D341Med (cell line): ENCODE results near the gene PHTF2.
A peak's percentile ranks its signal among the peaks of the same experiment; 100 is the strongest.

ENCODE experiments used
- DNase-seq: peaks from one replicate; pipeline ENCODE4 v3.0.0; 2012; ENCODE audit warnings: low spot score

PHTF2 gene

GRCh38 chr7:77794000-77794399, 4.6 kb upstream of the PHTF2 start:
- DNase-seq, result no peak

GRCh38 chr7:77796109-77796508, 2.5 kb upstream of the PHTF2 start:
- no peak for DNase-seq

- DNase-seq, result peak; percentile 17
These were observed 1.6 kb upstream of the PHTF2 start for GRCh38 chr7:77796960-77797359.

- DNase-seq, result peak; percentile 72
These were observed 709 bp upstream of the PHTF2 start for GRCh38 chr7:77797734-77798393.

- peak; percentile 69 for DNase-seq
These were observed 748 bp downstream of the PHTF2 start for GRCh38 chr7:77799078-77799964.

GRCh38 chr7:77800158-77800557, 1.6 kb downstream of the PHTF2 start:
- no peak for DNase-seq

- no peak for DNase-seq
These were observed 2.2 kb downstream of the PHTF2 start for GRCh38 chr7:77800730-77801129.

GRCh38 chr7:77802557-77803405, 4.2 kb downstream of the PHTF2 start:
- no peak for DNase-seq

GRCh38 chr7:77806425-77806824, 7.9 kb downstream of the PHTF2 start:
- no peak for DNase-seq

- no peak for DNase-seq
These were observed 9.9 kb downstream of the PHTF2 start for GRCh38 chr7:77808517-77808916.

- DNase-seq, result no peak
These were observed 13.1 kb downstream of the PHTF2 start for GRCh38 chr7:77811516-77812289.

GRCh38 chr7:77812290-77812685, 13.7 kb downstream of the PHTF2 start:
- DNase-seq, result no peak

GRCh38 chr7:77813180-77813579, 14.6 kb downstream of the PHTF2 start:
- DNase-seq, result no peak

- no peak for DNase-seq
These were observed 20.4 kb downstream of the PHTF2 start for GRCh38 chr7:77819021-77819420.

- DNase-seq, result no peak
These were observed 22.4 kb downstream of the PHTF2 start for GRCh38 chr7:77820967-77821366.

GRCh38 chr7:77822269-77822668, 23.7 kb downstream of the PHTF2 start:
- DNase-seq, result no peak

- DNase-seq, result no peak
These were observed 25.2 kb downstream of the PHTF2 start for GRCh38 chr7:77823787-77824186.

GRCh38 chr7:77824636-77825035, 26.1 kb downstream of the PHTF2 start:
- DNase-seq, result no peak

GRCh38 chr7:77825131-77825530, 26.6 kb downstream of the PHTF2 start:
- no peak for DNase-seq

- DNase-seq, result no peak
These were observed 27.7 kb downstream of the PHTF2 start for GRCh38 chr7:77826300-77826699.

GRCh38 chr7:77827999-77828398, 29.4 kb downstream of the PHTF2 start:
- no peak for DNase-seq
